SH-SY5Y (cell line): ENCODE data around the gene ANO6.

ENCODE experiments used
- GATA2 ChIP-seq: IDR thresholded peaks from 2 replicates; pipeline ENCODE4 v1.6.1; 2011; ENCODE audit warnings: mild to moderate bottlenecking, low read depth, low read length
- GATA3 ChIP-seq: IDR thresholded peaks from 2 replicates; pipeline ENCODE4 v1.6.1; 2011; ENCODE audit warnings: low read depth, mild to moderate bottlenecking, low read length, moderate library complexity

The ANO6 gene

DNA sequence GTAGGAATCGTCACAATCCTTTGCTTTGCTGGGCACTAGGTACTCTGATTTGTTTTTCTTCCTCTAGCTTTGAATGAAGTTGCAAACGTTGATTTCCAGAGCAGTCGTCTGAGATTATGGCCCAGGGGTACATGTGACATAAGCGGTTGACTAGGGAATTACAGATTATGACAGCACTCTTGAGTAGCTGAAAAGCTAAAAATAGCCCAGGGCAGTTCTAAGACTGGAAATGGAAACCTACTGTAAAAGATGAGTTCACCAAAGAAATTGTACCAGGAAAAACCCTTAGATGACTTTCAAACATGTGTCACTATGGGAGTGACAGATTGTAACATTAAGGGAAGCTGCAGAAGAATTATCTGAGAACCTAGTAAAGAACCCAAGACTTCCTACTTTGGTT, 108.5 kb downstream of the ANO6 start:
- TF ChIP-seq GATA3 (no peak), GATA2 (no peak)

DNA sequence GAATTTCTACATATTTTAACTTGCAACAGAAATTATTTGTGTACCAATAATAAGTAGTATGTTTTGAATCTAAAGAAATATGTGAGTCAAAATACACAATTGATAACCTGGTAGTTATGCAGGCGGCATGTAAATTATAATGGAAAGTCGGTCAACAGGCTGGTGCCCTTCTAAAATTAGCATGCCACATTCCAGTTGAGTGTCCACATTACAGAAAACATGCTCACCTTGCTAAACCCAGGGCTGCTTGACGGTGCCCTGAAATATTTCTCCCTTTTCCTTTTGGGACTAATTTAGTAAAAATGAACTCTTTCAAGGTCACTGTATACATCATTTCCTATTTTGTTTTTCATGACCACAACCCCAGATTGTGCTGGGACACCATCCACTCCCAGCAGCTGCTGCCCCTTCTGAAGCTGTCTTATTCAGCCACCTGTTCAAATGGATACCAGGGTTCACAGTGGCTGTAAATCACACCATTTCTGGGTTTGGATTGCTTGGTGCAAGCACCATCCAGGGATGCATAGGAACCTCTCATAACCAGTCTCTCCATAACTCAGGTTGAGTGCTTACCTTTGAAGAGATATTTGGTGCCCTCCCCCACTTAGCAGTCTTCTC, 110.6 kb downstream of the ANO6 start:
- TF ChIP-seq GATA2 (no peak), GATA3 (no peak)

GRCh38 chr12:45327823-45328383, 112.0 kb downstream of the ANO6 start:
- TF ChIP-seq GATA2 (no peak), GATA3 (no peak)

- TF ChIP-seq GATA2 (no peak), GATA3 (no peak)
Measured at GRCh38 chr12:45329238-45329637, 113.3 kb downstream of the ANO6 start.

DNA sequence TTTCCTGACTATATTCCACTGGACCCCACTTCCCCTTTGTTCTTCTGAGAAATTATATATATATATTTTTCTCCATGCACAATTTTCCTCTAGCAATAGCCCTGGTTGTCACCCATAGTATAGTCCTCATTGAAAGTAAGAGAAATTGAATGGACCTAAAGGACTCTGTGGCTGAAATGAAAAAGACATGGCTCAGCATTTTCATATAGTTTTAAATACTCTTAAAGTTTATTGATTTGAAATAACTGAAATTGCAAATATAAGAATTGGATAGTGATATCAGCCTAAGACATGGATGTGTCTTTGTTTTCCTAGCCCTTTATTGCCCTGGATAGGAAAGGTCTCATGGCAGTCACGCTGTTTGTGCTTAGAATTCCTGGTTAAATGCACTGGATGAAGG, 113.8 kb downstream of the ANO6 start:
- no peak for TF ChIP-seq GATA3
- no peak for TF ChIP-seq GATA2

DNA sequence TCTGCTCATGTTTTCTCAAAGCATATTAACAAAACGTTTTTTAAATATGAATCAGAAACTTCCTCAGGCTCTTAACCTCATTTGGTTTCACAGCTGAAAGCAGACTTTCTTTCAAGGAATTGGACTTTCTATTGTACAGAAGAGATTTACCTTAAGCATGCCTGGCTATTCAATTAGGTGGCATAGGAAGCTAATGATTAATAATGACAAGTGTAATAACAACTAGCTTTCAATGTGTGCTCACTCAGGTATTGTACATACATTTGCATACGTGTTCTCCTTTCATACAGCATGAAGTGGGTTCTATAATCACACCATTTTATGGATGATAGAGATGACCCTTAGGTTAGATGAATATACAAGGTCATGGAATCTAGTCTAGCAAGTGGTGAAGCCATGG, 115.7 kb downstream of the ANO6 start:
- TF ChIP-seq GATA3 (no peak), GATA2 (no peak)

GRCh38 chr12:45334396-45334795, 118.5 kb downstream of the ANO6 start:
- TF ChIP-seq GATA2 (no peak), GATA3 (no peak)

DNA sequence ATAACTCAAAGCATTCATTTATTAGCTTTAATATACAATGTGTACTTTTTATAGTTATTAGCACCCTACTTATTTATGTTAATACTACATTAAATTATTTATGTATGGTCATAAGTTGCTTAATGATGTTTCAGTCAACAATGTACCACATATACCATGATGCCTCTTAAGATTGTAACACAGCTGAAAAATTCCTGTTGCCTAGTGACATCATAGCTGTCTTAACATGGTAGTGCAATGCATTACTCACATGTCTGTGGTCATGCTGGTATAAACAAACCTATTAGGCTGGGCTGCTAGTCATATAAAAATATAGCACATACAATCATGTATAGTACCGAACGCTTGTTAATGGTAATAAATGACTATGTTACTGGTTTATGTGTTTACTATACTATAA, 120.4 kb downstream of the ANO6 start:
- TF ChIP-seq GATA3 (no peak), GATA2 (no peak)

GRCh38 chr12:45336762-45337596, 121.1 kb downstream of the ANO6 start:
- TF ChIP-seq GATA2 (no peak), GATA3 (no peak)

DNA sequence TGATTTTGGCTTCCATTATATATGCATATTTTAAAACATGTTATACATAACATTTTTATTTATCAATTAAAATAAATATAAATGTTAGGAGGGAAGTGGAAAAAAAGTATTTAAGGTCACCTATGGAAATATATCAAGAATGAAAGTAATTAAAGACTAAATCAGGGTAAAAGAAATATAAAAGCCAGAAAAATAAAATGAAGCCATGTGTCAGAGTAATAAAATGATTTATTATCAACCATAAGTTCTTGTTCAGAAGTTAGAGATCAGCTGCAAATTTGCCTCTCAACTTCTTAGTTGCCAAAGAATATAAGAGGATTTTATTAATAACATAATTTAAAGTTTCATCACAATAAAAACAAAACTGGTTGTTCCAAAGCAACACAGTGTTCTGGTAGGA, 121.9 kb downstream of the ANO6 start:
- no peak for TF ChIP-seq GATA2
- TF ChIP-seq GATA3, result no peak

- TF ChIP-seq GATA2, result no peak
- TF ChIP-seq GATA3, result no peak
Measured at GRCh38 chr12:45338272-45338671, 122.4 kb downstream of the ANO6 start.

- TF ChIP-seq GATA2 (no peak), GATA3 (no peak)
Measured at GRCh38 chr12:45339035-45339434, 123.1 kb downstream of the ANO6 start.

GRCh38 chr12:45342171-45342570, 126.3 kb downstream of the ANO6 start:
- no peak for TF ChIP-seq GATA3
- no peak for TF ChIP-seq GATA2

DNA sequence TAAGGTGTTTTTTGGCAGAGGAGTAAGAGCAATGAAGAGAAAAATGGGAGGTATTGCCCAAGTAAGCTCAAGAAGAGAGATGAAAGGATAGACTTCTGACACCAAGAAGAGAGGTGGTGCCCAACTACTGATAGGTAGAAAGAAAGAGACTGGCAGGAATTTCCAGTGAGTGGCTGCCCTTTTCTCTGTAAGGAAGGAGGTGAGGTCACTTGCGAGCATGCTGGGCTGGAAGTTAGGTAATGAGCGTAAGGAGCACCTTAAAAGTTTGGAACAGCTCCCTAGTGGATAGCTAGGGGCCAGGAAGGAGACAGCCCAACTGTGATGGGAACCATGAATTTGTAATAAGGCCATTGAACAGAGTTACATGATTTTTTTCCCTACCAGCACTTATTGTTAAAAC, 127.0 kb downstream of the ANO6 start:
- TF ChIP-seq GATA3 (no peak), GATA2 (no peak)

DNA sequence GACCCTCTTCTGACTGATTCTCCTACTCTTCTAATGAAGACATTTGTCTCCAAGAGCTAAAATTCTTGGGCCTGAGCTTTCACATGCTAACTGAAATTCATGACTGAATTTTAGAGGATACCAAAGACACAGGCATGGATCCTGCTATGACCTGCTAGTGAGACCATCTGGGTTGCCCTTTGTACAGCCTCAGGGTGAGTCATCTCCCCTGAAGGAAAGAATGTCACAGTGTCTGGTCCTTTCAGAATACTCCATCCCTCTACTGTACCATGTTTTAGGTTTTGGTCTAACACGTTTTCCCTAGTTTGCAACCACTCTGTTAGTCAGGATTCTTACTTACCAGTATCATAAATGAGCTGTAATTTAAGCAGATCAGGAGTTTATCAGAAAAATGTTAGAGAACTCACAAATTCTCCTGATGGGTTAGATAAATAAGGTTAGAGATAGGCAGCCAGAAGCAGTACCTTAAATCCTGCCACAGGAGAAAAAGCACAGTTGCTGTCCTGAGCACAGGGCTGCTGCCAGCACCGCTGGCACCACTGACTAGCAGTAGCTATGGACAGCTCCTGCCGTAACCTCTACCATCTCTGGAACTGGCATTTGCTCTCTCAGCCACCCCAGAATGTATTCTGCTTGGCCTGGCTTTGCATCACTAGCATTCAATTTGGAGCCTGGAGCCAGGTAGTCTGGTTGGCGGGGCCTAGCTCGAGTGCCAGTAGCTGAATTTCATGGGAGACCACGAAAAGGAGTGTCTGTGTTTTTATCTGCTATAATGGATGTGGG, 127.6 kb downstream of the ANO6 start:
- TF ChIP-seq GATA3 (no peak), GATA2 (no peak)
